ENCODE measurements around the gene NOL3. TPM values are rescaled to one million over a fixed set of nuclear protein-coding genes. Genes with fewer than 3 reads are reported as not detected.

The NOL3 gene
- total RNA-seq, 1 donor from 2014 or later, result 27.3 TPM

DNA sequence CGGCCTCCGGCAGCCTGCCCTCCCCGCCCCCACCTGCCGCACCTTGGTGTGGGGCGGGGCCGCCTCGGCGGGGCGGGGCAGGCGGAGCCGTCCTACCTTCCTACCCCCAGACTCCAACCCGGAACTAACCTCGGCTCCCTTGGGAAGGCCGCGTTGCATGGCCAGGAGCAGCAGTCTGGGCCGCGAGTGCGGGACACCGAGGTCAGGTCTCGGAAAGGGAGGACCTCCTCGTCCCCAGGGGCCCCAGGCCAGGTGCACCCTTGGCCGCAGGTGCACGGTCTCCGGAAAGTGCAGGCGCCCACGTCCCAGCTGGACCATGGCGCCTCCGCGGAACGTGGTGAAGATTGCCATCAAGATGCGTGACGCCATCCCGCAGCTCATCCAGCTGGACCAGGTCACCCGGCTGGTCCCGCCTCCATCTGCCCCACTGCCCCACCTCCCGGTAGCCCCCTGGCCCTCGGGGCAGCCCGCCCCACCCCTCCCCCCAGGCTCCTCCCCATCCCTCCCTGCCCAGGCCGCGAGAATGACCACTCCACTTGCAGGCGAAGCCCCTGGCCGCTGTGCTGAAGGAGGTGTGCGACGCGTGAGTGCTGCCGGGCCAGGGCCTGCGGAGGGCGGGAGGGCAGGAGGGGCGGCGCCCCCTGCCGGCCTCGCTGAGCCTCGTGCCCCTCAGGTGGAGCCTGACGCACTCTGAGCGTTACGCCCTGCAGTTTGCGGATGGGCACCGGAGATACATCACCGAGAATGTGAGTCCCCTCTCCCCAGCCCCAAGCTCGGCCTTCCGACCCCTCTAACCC is 28.9 kb downstream of the NOL3 start, which contains the start of gene ELMO3:
Gene ELMO3, plus strand, starts transcription at position 121 of the 797 bp plus-strand sequence. Its CDS starts 196 bp downstream, at position 317.
- H3K4me1 Mint-ChIP-seq (ENCODE audit: low read depth), result peaks cover 7% of the 10 kb centered on the region
- intact Hi-C loops (cut with micrococcal nuclease), result no loop called here
- H3K4me3 Mint-ChIP-seq (ENCODE audit: low read depth), result no peak within 1 kb of the TSS
- peaks cover 60% of the 10 kb centered on the region for H3K36me3 Mint-ChIP-seq (ENCODE audit: low read depth)
- DNase-seq (ENCODE audit: low spot score), result no peak
- no peak within 1 kb of the TSS for H3K27ac Mint-ChIP-seq
- H3K9me3 Mint-ChIP-seq, result no peaks in the 10 kb centered on the region
- H3K27me3 Mint-ChIP-seq (ENCODE audit: low read depth), result no peaks in the 10 kb centered on the region

DNA sequence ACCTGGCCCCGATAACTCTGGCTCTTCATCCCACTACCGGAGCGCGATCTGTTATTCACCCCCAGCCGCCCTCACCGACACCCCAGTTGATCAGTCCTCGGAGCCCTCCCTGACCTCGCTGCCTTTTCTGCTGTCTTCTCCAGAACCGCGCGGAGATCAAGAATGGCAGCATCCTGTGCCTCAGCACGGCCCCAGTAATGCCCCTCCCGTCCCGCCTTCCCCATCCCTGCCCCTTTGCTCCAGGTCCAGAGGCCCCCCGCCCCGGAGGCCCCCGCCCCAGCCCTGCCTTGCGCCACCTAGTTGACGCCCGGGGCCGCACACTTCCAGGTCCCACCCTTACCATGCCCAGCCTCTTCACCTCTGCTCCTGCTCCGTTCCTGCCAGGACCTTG is 29.5 kb downstream of the NOL3 start:
- DNase-seq (ENCODE audit: low spot score), result no peak
- Mint-ChIP-seq H3K4me3 (ENCODE audit: low read depth) (no peak overlapping the region), H3K36me3 (ENCODE audit: low read depth) (peaks cover 54% of the 10 kb centered on the region), H3K4me1 (ENCODE audit: low read depth) (peaks cover 7% of the 10 kb centered on the region), H3K9me3 (no peaks in the 10 kb centered on the region), H3K27me3 (ENCODE audit: low read depth) (no peaks in the 10 kb centered on the region), H3K27ac (no peak overlapping the region)
- intact Hi-C loops (cut with micrococcal nuclease), result no loop called here

GRCh38 chr16:67200491-67200890 is 30.2 kb downstream of the NOL3 start:
- intact Hi-C loops (cut with micrococcal nuclease), result no loop called here
- DNase-seq (ENCODE audit: low spot score), result no peak
- Mint-ChIP-seq H3K27me3 (ENCODE audit: low read depth) (no peaks in the 10 kb centered on the region), H3K36me3 (ENCODE audit: low read depth) (peaks cover 47% of the 10 kb centered on the region), H3K27ac (no peak overlapping the region), H3K4me3 (ENCODE audit: low read depth) (no peak overlapping the region), H3K9me3 (no peaks in the 10 kb centered on the region), H3K4me1 (ENCODE audit: low read depth) (peaks cover 7% of the 10 kb centered on the region)

- intact Hi-C loops (cut with micrococcal nuclease), result no loop called here
- no peak overlapping the region for H3K27ac Mint-ChIP-seq
- DNase-seq (ENCODE audit: low spot score), result no peak
- H3K36me3 Mint-ChIP-seq (ENCODE audit: low read depth), result peaks cover 43% of the 10 kb centered on the region
- H3K27me3 Mint-ChIP-seq (ENCODE audit: low read depth), result no peaks in the 10 kb centered on the region
- no peaks in the 10 kb centered on the region for H3K9me3 Mint-ChIP-seq
- H3K4me1 Mint-ChIP-seq (ENCODE audit: low read depth), result no peaks in the 10 kb centered on the region
- H3K4me3 Mint-ChIP-seq (ENCODE audit: low read depth), result no peak overlapping the region
Measured at GRCh38 chr16:67201411-67202345, 31.3 kb downstream of the NOL3 start.

DNA sequence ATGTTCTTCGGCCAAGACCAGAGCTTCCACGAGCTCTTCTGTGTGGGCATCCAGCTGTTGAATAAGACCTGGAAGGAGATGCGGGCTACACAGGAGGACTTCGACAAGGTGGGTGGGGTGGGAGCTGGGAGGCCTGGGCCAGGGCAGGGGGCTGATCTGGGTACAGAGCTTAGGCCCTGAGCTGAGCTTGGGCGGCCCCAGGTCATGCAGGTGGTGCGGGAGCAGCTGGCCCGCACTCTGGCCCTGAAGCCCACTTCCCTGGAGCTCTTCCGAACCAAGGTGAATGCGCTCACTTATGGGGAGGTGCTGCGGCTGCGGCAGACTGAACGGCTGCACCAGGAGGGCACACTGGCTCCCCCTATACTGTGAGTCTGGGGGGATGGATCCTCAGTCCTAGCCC is 32.1 kb downstream of the NOL3 start:
- Mint-ChIP-seq H3K4me3 (ENCODE audit: low read depth) (no peak overlapping the region), H3K36me3 (ENCODE audit: low read depth) (peaks cover 38% of the 10 kb centered on the region), H3K27ac (no peak overlapping the region), H3K4me1 (ENCODE audit: low read depth) (no peaks in the 10 kb centered on the region), H3K9me3 (no peaks in the 10 kb centered on the region), H3K27me3 (ENCODE audit: low read depth) (no peaks in the 10 kb centered on the region)
- intact Hi-C loops (cut with micrococcal nuclease), result no loop called here
- no peak for DNase-seq (ENCODE audit: low spot score)

GRCh38 chr16:67202956-67203493 is 32.7 kb downstream of the NOL3 start:
- H3K9me3 Mint-ChIP-seq, result no peaks in the 10 kb centered on the region
- no peak for DNase-seq (ENCODE audit: low spot score)
- intact Hi-C loops (cut with micrococcal nuclease), result no loop called here
- no peak overlapping the region for H3K27ac Mint-ChIP-seq
- no peak overlapping the region for H3K4me3 Mint-ChIP-seq (ENCODE audit: low read depth)
- peaks cover 33% of the 10 kb centered on the region for H3K36me3 Mint-ChIP-seq (ENCODE audit: low read depth)
- H3K4me1 Mint-ChIP-seq (ENCODE audit: low read depth), result no peaks in the 10 kb centered on the region
- no peaks in the 10 kb centered on the region for H3K27me3 Mint-ChIP-seq (ENCODE audit: low read depth)

- H3K36me3 Mint-ChIP-seq (ENCODE audit: low read depth), result peaks cover 27% of the 10 kb centered on the region
- intact Hi-C loops (cut with micrococcal nuclease), result no loop called here
- no peak for DNase-seq (ENCODE audit: low spot score)
- no peaks in the 10 kb centered on the region for H3K9me3 Mint-ChIP-seq
- no peak overlapping the region for H3K4me3 Mint-ChIP-seq (ENCODE audit: low read depth)
- no peaks in the 10 kb centered on the region for H3K27me3 Mint-ChIP-seq (ENCODE audit: low read depth)
- H3K27ac Mint-ChIP-seq, result no peak overlapping the region
- H3K4me1 Mint-ChIP-seq (ENCODE audit: low read depth), result no peaks in the 10 kb centered on the region
Measured at GRCh38 chr16:67204076-67204475, 33.7 kb downstream of the NOL3 start.

- no peaks in the 10 kb centered on the region for H3K4me1 Mint-ChIP-seq (ENCODE audit: low read depth)
- no peak overlapping the region for H3K27ac Mint-ChIP-seq
- no peaks in the 10 kb centered on the region for H3K9me3 Mint-ChIP-seq
- intact Hi-C loops (cut with micrococcal nuclease), result no loop called here
- H3K27me3 Mint-ChIP-seq (ENCODE audit: low read depth), result no peaks in the 10 kb centered on the region
- no peak for DNase-seq (ENCODE audit: low spot score)
- H3K36me3 Mint-ChIP-seq (ENCODE audit: low read depth), result peaks cover 16% of the 10 kb centered on the region
- H3K4me3 Mint-ChIP-seq (ENCODE audit: low read depth), result no peak overlapping the region
Measured at GRCh38 chr16:67206129-67206837, 35.9 kb downstream of the NOL3 start.

DNA sequence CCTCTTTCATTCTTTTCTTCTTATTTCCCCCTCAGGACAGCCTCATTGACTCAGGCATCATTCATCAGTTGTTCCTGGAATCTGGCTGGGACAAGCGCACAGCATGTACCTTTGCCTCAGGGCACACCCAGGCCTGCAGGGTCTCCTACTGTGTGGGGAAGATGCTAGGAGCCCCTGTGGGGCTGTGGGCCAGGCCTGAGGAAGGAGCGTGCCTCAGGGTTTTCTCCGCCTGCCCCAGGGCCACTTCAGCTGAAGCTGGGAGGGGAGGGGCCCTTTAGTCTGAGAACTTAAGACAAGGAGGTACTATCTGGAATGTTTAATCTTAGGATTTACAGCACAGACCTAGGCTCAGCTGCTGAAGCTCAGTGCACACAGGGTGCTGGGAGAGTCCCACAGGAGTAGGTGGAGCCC is 36.5 kb downstream of the NOL3 start:
- no peaks in the 10 kb centered on the region for H3K27me3 Mint-ChIP-seq (ENCODE audit: low read depth)
- no peak overlapping the region for H3K27ac Mint-ChIP-seq
- no peak overlapping the region for H3K4me3 Mint-ChIP-seq (ENCODE audit: low read depth)
- DNase-seq (ENCODE audit: low spot score), result no peak
- peaks cover 16% of the 10 kb centered on the region for H3K36me3 Mint-ChIP-seq (ENCODE audit: low read depth)
- H3K9me3 Mint-ChIP-seq, result no peaks in the 10 kb centered on the region
- no peaks in the 10 kb centered on the region for H3K4me1 Mint-ChIP-seq (ENCODE audit: low read depth)
- intact Hi-C loops (cut with micrococcal nuclease), result no loop called here

DNA sequence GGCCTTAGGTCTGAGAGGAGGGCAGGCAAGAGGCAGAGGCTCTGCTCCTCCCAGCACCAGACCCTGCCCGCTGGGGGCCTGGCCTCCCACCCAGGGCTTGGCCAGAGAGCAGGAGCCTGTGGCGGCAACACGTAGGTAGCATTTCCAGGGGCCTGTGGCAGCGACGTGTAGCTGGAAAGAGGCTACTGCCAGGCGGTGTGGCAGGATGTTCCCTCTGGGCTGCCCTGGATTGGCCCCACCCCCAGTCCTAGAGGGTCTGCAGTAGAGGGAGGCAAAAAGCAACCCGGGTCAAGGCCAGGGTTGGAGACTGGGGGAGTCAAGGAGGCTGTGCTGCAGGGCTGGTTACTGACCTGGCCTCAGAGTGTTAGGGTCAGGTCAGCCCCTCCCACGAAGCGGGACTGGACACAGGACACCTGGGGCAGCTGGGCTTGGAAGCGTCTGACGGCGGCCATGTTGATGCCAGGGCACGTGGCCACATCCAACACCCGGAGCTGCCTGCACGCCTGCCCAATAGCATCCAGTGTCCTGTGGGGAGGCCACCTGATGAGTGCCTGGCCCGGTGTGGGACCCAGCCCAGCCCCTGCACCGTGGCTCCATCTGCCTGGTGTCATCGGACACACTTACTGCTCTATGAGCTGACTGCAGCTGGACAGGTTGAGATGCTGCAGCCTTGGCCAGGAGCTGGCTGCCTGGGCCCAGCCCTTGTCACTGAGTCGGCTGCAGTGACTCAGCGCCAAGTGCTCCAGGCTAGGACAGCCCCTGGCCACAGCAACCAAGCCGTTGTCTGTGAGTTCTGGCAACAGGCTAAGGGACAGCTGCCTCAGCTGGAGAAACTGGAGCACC is 37.1 kb downstream of the NOL3 start:
- H3K9me3 Mint-ChIP-seq, result no peaks in the 10 kb centered on the region
- no peaks in the 10 kb centered on the region for H3K27me3 Mint-ChIP-seq (ENCODE audit: low read depth)
- H3K4me3 Mint-ChIP-seq (ENCODE audit: low read depth), result no peak overlapping the region

GRCh38 chr16:67208154-67208896 is 38.0 kb downstream of the NOL3 start:
- no peaks in the 10 kb centered on the region for H3K4me1 Mint-ChIP-seq (ENCODE audit: low read depth)
- H3K9me3 Mint-ChIP-seq, result no peaks in the 10 kb centered on the region
- no peaks in the 10 kb centered on the region for H3K27me3 Mint-ChIP-seq (ENCODE audit: low read depth)
- intact Hi-C loops (cut with micrococcal nuclease), result no loop called here
- no peak overlapping the region for H3K4me3 Mint-ChIP-seq (ENCODE audit: low read depth)
- peaks cover 8% of the 10 kb centered on the region for H3K36me3 Mint-ChIP-seq (ENCODE audit: low read depth)
- H3K27ac Mint-ChIP-seq, result no peak overlapping the region
- no peak for DNase-seq (ENCODE audit: low spot score)

More for the DNA sequence above, 37.1 kb downstream of the NOL3 start:
- no peaks in the 10 kb centered on the region for H3K4me1 Mint-ChIP-seq (ENCODE audit: low read depth)
- H3K36me3 Mint-ChIP-seq (ENCODE audit: low read depth), result peaks cover 10% of the 10 kb centered on the region
- intact Hi-C loops (cut with micrococcal nuclease), result no loop called here
- DNase-seq (ENCODE audit: low spot score), result no peak
- H3K27ac Mint-ChIP-seq, result no peak overlapping the region

Measured in activated T-helper 2 cell treated with anti-CD3 and anti-CD28 coated beads, Interferon-gamma antibody, Interleukin-2, Interleukin-4, amounts not matched to agents 10 μg/mL and 5 μg/mL and 100 μg/mL, durations not matched to agents 14 hours and 24 hours and 36 hours (primary cell).